GM19328 (cell line): ENCODE results near the gene RALA.

Experiments used
- ATAC-seq: cut with Tn5 transposase; IDR thresholded peaks from one replicate; pipeline ENCODE4 v1.9.1; 2021; ENCODE audit warnings: mild to moderate bottlenecking, moderate library complexity; ENCODE audit not compliant: unreplicated experiment

RALA gene

GRCh38 chr7:39609935-39610263 is 13.5 kb upstream of the RALA start:
- ATAC-seq, result peak; percentile 7

GRCh38 chr7:39613577-39613976 is 9.8 kb upstream of the RALA start:
- ATAC-seq, result no peak

GRCh38 chr7:39614299-39614698 is 9.1 kb upstream of the RALA start:
- no peak for ATAC-seq

DNA sequence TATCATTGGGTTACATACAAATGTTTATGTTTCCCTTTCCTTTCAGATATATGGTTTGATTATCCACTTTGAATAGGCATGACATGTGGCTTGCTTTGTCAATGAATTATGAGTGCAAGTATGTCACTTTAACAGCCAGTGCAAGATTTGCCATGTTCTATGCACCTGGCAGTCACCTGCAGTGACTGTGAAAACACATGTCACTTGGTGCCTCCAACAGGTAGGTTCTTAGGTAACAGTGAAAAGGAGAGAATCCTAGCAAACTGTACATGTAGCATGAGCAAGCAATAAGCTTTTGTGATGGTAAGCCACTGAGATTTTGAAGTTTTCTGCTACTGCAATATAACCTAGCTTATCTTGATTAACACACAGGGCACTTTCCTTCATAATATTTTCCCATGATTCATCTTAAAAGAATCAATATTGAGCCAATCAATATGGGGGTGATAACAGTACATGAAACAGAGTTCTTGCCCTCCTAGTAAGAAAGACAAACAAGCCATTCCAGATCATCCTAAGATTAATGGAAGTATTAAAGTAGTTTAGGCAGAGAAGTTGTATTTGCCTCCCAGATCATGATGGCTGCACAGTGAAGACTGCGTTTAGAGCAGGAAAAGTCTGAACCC is 7.9 kb upstream of the RALA start:
- ATAC-seq, result no peak

DNA sequence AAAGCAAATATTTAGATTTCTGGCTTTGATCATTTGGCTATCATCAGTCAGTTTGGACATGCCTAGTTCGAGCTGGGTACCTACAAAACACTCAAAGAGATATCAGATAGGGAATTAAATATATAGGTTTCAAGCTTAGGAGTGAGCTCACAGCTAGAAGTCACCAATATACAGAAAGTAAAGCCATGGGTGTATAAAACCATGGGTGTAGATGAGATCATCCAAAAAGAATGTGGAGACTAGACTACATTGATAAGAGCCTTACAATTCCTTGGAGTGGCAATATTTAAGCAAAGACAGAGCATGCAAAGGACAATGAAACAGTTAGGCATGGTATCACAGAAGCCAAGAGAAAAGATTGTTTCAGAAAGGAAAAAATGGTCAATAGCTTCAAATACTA is 7.2 kb upstream of the RALA start:
- ATAC-seq, result no peak

- ATAC-seq, result no peak
Measured at GRCh38 chr7:39617005-39617404, 6.4 kb upstream of the RALA start.

GRCh38 chr7:39618868-39619267 is 4.5 kb upstream of the RALA start:
- no peak for ATAC-seq

DNA sequence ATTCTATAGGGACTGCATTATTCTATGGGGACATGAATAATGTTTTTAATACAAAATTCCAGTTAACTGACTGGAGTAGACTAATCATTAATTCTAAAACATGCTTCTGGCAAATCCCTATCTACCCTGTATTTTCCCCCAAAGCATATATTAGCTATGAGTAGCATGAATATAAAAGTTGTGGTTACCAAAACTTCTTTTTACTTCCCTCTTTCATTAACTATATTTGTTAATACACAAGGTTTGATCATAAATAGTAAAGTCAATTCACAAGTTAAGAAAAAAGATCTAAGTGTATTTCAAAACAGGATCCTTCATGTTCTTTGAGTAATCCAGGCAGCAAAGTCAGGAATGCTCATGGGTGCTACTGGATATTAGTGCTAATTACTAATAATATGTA is 2.9 kb upstream of the RALA start:
- ATAC-seq, result no peak

DNA sequence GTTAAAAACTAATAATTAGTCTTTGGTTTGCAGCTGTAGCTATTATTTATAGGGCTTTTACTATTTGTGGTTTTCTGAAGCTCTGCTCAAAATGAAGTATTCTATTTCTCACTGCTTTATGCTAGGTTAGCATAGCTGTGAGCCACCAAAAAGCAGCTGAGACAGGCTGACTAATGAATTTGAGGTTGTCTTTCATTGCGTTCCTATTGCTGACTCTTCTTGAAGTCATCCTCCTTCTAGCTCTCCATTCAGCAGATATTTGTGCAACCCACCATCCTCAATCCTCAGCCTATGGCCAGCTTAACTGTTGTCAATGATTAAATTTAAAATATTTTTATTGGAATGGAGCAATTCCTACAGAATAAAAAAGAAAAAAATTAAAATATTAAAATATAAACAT is 2.1 kb upstream of the RALA start:
- no peak for ATAC-seq

DNA sequence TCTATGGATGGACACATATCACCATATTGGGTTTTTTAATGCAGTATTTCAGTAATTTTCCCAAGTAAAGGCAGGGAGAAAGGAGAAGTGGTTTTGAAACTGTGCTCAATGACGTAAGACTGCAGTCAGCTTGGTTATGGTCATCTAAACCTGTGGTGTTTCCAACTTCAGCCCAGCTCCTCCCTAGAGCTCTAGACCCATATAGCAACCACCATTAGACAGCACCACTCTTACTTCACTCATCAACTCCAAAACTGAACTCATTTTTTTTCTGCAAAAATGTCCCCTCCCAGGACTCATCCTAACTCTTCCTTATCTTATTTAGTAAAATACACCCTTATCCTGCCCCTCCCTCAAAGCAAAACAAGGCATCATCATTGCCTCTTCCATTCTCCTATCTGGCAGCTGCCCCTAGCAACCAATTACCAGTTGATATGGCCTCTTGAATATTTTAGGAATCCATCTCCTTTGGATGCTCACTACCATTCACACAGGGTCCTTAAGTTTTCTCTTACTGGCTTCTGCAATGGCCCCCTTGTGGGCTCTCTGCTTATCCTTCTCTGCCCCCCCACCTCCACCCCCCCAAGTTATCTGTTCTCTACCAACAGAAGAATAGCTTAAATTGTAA is 1.5 kb upstream of the RALA start:
- ATAC-seq, result no peak

- ATAC-seq, result no peak
Measured at GRCh38 chr7:39622609-39623008, 763 bp upstream of the RALA start.

- ATAC-seq, result peak; percentile 49
Measured at GRCh38 chr7:39623732-39624441, 515 bp downstream of the RALA start.

- ATAC-seq, result no peak
Measured at GRCh38 chr7:39624442-39624807, 1.1 kb downstream of the RALA start.

DNA sequence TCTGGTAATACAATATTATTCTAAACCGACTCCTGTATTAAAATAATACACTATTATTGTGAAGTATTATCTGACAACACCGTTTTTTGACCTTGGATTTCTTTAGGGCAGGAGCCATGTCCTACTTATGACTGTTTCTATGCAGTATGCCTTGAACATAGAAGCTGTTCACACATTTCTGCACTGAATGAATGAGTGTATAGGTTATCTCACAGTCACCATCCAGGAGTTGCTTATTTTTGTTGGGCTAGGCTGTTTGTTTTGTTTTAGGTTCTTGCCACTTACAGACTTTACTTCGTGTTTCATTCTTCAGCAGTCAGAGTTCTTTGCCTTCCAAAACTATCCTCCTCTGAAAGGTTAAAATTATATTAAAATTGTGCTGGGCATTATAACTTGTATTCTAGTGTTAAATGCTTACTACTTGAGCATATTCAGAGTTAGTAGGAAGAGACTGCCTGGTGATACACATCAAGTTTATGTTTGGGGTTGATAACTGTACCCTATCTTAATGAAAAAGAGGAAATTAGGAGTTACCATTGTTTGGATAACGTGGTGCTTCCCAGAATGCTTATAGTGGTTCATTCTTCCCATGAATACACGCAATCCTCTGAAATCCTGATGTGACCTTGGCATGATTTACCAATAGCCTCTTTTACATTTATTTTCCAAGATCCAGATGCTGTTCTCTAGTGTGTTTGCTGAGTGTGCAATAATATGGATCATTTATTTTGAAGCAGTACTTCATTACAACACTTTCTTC is 1.7 kb downstream of the RALA start:
- ATAC-seq, result no peak

GRCh38 chr7:39631736-39632308 is 8.4 kb downstream of the RALA start:
- ATAC-seq, result no peak

DNA sequence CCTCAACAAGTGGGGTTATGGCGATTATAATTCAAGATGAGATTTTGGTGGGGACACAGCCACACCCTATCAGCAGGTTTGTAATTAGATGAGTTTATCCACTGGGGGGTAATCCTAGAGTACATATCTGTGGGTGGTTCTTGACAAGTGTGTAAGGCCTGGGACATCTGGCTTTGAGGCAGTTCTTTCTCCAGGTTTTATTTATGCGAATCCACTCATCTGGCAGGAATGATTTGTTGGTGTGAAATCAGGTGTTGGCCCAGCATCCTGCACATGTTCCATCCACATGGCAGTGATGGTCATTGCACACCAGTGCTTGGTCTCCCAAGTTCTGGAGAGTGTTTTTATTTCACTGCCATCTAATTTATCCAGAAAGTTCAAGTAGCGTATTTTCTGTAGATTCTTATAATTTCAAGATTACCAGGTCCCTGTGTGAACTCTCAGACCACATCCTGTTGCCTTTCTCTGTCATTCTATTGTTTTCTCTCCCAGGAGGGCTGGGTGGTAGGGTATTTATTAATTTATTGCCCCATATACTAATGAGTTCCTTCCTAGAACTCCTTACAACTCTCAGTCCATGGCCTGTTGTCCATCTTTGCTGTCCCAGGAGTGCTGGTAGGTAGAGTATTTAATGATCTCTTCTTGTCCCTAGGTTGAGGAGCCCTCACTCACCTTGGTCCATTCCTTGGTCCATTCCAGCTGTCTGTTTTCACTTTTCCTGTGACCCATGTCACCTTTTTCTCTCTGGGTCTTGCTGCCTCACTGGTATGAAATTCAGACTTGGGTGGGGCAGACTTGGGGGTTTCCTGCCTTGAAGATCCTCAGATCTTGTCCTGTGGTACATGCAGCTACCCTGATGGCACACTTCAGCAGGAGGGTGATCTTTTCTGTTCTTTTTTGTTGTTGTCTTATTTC is 10.4 kb downstream of the RALA start:
- no peak for ATAC-seq

DNA sequence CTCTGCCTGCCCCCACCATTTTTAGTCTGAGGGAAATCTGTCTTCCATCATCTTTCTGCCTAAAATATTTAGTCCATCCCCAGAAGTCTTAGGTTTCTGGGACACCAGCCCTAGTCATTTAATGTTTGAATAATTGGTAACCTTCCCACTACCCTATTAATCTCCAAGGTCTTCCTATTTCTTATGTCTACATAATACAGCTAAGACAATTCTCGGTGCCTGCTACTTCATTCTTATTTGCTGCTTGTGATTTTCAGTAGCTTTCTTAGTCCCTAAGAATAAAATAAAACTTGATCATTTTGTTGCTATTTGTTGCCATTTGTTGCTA is 11.1 kb downstream of the RALA start:
- no peak for ATAC-seq

DNA sequence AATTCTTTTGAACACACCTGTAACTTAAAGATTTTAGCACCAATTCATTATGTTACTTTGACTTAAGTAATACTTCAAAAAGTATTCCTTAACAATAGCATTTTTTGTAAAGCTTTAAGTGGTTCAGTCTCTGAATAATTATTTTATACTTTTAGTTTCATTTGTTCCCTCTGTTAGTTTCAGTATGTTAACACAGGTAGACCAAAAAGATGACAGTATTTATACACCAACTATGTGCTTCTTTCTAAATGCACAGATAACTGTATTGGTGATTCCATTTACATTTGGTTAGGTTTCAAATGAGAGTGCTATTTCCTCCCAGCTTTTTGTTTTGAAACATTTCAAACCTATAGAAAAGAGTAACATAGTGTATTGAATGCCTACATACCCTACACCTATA is 14.0 kb downstream of the RALA start:
- ATAC-seq, result no peak

GRCh38 chr7:39637963-39638485 is 14.7 kb downstream of the RALA start:
- ATAC-seq, result no peak

GRCh38 chr7:39642896-39643295 is 19.5 kb downstream of the RALA start:
- no peak for ATAC-seq
